AG04449 (cell line): ENCODE measurements around the gene FLCN.
"Not testable (repeated sequence)": the region's sequence is repeated elsewhere in the genome, so short reads cannot be mapped to it uniquely, and the experiment has no call there.

Experiments
- CTCF ChIA-PET: fragments of 350-600 bp; formaldehyde crosslinking; extraction: SDS; loops from one replicate; lab custom pipeline; 2021; ENCODE audit warnings: antibody characterized with exemption; lab: Yijun Ruan, JAX
- POLR2A ChIA-PET: fragments of 400-600, 350-600 bp; formaldehyde crosslinking; extraction: SDS; loops from one replicate; lab custom pipeline; 2020; ENCODE audit warnings: antibody characterized with exemption, inconsistent platforms; lab: Yijun Ruan, JAX
- DNase-seq: peaks from one replicate; pipeline ENCODE4 v3.0.0-alpha.2; 2010; ENCODE audit warnings: low read depth, low spot score
- H3K4me3 ChIP-seq: 2 replicates; pipeline ENCODE4 v1.5.1; 2011; ENCODE audit warnings: low read depth, mild to moderate bottlenecking, control low read depth, low read length
- TF ChIP-seq, protein P1 (sequence below): IDR thresholded peaks from one replicate; pipeline ENCODE4 v1.5.1; 2011; ENCODE audit warnings: mild to moderate bottlenecking, moderate library complexity, low read length, control low read depth, inconsistent platforms; ENCODE audit not compliant: insufficient read depth; ENCODE audit errors: missing control alignments

The FLCN gene

DNA sequence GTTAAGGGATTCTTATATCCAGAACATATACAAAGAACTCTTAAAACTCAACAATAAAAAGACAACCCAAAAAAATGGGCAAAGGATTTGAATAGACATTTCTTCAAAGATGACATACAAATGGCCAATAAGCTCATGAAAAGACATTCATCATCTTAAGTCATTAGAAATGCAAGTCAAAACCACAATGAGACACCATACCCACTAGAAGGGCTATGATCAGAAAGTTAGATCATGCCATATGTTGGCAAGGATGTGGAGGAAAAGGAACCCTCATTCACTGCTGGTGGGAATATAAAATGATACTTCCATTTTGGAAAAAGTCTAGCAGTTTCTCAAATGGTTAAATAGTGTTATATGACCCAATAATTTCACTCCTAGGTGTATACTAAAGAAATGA lies 40.2 kb downstream of the FLCN start:
- ChIA-PET CTCF (interaction anchor here (1.5 kb wide), 1 partner anchor 196 kb away, joined by 6 read pairs; no protein-coding TSS in a partner anchor), POLR2A (interaction anchor here (0.8 kb wide), 1 partner anchor 33 kb away, joined by 3 read pairs; no protein-coding TSS in a partner anchor)
- TF ChIP-seq, protein P1, sequence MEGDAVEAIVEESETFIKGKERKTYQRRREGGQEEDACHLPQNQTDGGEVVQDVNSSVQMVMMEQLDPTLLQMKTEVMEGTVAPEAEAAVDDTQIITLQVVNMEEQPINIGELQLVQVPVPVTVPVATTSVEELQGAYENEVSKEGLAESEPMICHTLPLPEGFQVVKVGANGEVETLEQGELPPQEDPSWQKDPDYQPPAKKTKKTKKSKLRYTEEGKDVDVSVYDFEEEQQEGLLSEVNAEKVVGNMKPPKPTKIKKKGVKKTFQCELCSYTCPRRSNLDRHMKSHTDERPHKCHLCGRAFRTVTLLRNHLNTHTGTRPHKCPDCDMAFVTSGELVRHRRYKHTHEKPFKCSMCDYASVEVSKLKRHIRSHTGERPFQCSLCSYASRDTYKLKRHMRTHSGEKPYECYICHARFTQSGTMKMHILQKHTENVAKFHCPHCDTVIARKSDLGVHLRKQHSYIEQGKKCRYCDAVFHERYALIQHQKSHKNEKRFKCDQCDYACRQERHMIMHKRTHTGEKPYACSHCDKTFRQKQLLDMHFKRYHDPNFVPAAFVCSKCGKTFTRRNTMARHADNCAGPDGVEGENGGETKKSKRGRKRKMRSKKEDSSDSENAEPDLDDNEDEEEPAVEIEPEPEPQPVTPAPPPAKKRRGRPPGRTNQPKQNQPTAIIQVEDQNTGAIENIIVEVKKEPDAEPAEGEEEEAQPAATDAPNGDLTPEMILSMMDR = no peak
- no peak for DNase-seq
- no peak overlapping the region for H3K4me3 ChIP-seq

DNA sequence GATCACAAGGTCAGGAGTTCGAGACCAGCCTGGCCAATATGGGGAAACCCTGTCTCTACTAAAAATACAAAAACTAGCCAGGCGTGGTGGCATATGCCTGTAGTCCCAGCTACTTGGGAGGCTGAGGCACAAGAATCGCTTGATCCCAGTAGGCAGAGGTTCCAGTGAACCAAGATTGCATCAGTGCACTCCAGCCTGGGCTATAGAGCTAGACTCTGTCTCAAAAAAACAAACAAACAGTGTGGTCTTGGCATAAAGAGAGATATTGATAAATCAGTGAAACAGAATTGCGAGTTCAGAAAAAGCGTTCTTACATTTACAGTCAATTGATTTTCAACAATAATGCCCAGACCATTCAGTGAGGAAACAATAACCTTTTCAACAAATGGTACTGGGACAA lies 41.5 kb downstream of the FLCN start:
- H3K4me3 ChIP-seq, POLR2A ChIA-PET, DNase-seq: not testable (repeated sequence)
- CTCF ChIA-PET = interaction anchor here (1.1 kb wide), 1 partner anchor 195 kb away, joined by 5 read pairs; no protein-coding TSS in a partner anchor

DNA sequence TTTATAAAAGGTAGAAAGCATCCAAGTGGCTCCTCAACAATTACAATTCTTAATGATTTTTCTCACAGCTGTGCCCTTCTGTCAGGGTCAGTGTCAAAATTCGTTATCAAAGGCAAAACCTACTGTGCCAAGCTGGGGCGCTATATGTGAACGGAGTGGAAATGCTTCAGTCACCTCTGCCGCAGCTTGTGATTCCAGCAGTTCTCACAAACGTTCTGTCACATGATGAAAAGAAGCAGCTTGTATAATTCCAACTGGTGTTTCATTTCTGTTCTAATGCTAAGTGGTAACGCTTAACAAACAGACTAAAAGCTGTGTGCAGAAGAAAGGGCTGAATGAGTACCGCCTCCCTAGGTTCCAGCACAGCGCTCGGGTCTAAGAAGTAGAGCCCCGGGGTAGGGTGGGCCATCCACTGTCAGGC lies 45.0 kb downstream of the FLCN start:
- no peak overlapping the region for H3K4me3 ChIP-seq
- DNase-seq = no peak
- TF ChIP-seq, protein P1 = no peak
- CTCF ChIA-PET = interaction anchor here (1.0 to 4.3 kb wide), 4 partner anchors 16 to 192 kb away, joined by 3 to 23 read pairs (median 3); no protein-coding TSS in a partner anchor
- POLR2A ChIA-PET = interaction anchor here (1.0 to 1.1 kb wide), 2 partner anchors 9 to 36 kb away, joined by 3 read pairs; no protein-coding TSS in a partner anchor

DNA sequence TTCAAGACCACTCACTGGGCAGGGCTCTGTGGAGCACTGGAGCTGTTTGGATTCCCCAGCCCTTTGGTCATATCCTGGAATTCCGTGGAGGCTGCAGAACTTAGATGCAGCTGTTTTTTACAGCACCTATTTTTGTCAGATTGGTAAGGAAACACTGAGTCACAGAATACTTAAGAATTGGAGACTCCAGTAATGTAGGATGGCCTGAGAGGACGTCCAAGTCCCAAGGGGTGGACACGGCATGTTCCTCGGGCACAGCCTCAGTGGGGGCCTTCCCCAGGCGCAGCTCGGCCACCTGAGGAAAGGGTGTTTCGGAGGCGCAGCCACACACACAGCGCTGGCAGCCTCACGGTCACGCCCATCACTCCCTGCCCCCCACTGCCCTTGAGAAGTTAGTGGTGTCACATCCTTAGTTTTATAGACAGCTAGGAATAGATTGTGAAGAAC lies 45.6 kb downstream of the FLCN start:
- DNase-seq = peak; percentile 44
- ChIA-PET CTCF (interaction anchor here (1.0 to 4.3 kb wide), 6 partner anchors 10 to 191 kb away, joined by 3 to 23 read pairs (median 4); no protein-coding TSS in a partner anchor), POLR2A (interaction anchor here (1.0 to 1.1 kb wide), 2 partner anchors 9 to 35 kb away, joined by 3 read pairs; no protein-coding TSS in a partner anchor)
- no peak overlapping the region; the same call in 1 of the 2 replicates for H3K4me3 ChIP-seq
- TF ChIP-seq, protein P1 = no peak

DNA sequence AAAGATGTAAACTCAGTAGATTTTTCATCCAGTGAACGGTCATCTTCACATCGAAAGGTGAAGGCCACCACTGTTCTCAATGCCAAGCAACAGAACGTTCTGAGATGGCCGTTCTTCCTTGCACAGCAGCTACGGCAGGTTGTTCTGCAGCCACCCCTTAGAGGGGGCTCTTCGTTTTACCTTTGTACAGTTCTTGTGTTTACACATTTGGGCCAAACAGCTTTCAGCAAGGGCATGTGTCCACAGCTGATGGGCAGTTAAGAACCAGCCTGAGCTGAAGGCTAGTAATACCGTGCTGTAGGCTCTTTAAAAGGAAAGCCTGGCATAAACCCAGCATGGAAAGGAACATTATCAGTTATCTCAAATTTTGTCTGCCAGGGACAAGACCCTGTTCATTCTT lies 46.8 kb downstream of the FLCN start:
- ChIA-PET POLR2A (no interaction called here), CTCF (interaction anchor here (1.0 to 4.3 kb wide), 5 partner anchors 9 to 193 kb away, joined by 3 to 23 read pairs (median 5); no protein-coding TSS in a partner anchor)
- TF ChIP-seq, protein P1 = no peak
- DNase-seq = no peak
- H3K4me3 ChIP-seq = no peak overlapping the region

DNA sequence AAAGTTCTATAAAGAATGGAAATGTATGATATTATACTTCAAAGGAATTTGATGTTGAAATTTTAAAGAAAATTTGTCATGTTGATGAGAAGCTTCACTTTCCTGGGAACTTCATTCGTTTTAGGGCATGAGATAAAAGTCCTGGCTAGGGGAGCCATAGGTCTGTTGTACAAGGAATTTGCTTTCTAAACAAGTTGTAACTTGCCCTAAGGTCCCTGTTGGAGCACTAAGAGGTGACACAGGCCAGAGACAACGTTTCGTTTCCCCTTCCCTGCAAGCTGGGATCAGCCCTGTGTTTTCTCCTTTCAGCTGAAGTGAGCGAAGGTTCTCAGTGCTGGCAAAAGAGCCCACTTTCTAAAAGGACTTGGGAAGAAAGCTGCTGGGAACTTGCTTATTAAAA lies 47.4 kb downstream of the FLCN start:
- ChIA-PET POLR2A (interaction anchor here (0.7 kb wide), 1 partner anchor 43 kb away, joined by 3 read pairs; no protein-coding TSS in a partner anchor), CTCF (interaction anchor here (1.0 to 4.3 kb wide), 4 partner anchors 30 to 192 kb away, joined by 3 to 23 read pairs (median 7); no protein-coding TSS in a partner anchor)
- H3K4me3 ChIP-seq = no peak overlapping the region
- no peak for DNase-seq
- TF ChIP-seq, protein P1 = no peak
